ENCODE results near the gene CCDC6.

The CCDC6 gene

DNA sequence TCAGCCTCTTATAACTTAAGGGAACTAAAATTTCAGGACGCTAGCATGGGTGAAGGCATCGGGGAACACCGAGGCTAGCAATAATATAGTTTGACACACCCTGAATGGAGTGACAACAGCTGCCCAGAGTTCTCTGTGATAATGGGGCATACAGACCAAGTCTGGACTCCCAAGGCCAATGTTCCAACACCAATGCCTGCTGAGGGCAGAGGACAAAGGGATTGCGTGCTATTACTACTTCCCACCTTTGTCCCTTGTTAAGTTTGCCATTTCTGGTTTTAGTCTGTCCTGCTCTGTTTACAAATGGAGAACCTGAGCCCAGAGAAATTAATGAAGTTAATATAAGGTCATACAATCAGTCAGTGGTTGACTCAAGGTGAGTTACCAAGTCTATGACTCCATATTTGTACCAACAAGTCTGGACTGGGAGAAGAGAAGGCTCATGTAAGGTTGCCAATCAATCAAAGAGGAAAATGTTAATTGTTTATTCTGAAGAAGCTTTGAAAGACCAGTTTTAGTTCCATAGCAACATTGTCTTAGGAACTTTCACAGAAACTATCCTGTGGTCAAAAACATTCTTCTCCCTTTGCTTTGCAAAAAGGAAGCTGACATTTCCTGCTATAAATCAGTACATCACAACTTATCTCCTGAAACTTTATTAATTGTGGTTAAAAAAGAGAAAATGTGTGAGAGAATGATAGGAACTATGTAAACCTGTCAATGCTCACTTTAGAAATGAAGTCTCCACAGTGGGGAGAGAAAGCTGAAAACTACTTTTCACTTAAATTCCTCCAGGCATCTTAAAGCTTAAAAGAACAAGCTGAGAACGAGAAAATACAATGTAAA, 74.5 kb downstream of the CCDC6 start:
- peak; percentile 28 for DNase-seq (ENCODE audit: low read depth)
- TF ChIP-seq, protein P1, sequence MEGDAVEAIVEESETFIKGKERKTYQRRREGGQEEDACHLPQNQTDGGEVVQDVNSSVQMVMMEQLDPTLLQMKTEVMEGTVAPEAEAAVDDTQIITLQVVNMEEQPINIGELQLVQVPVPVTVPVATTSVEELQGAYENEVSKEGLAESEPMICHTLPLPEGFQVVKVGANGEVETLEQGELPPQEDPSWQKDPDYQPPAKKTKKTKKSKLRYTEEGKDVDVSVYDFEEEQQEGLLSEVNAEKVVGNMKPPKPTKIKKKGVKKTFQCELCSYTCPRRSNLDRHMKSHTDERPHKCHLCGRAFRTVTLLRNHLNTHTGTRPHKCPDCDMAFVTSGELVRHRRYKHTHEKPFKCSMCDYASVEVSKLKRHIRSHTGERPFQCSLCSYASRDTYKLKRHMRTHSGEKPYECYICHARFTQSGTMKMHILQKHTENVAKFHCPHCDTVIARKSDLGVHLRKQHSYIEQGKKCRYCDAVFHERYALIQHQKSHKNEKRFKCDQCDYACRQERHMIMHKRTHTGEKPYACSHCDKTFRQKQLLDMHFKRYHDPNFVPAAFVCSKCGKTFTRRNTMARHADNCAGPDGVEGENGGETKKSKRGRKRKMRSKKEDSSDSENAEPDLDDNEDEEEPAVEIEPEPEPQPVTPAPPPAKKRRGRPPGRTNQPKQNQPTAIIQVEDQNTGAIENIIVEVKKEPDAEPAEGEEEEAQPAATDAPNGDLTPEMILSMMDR (IDR thresholded peaks at IDR 0.05; ENCODE audit: control insufficient read depth, extremely low read depth, insufficient read depth): no peak
- H3K4me3 ChIP-seq (ENCODE audit: low read depth, low read length): no peak overlapping the region

DNA sequence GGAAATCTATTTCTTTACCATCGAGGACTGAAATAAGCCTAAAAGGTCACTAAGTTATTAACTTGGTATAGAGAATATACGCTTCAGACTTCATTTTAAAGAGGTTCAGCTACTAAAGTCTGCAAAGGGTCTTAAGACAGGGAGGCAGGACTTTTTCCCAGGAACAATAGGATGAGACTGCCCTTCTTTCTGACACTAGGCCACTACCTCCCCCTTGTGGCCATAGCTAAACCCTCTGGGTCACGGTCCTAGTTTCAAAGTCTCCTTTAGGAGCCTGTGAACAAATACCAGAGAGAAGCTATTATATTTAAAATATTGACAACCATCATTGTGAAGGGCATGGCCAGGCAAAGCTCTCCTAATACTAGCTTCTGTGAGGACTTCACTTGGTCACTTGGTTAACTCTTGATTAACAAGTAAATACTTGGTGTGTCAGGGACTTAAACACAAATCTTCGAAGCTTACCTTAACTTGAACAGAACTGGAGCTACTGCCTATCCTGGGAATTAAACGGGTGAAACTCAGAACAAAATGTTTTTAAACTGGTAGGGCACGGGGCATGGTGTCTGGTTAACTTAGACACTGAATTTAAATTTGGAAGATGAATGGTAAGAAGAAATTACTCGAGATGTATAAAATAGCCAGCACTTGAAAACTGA, 75.6 kb downstream of the CCDC6 start:
- H3K4me3 ChIP-seq (ENCODE audit: low read depth, low read length): no peak overlapping the region
- TF ChIP-seq, protein P1 (IDR thresholded peaks at IDR 0.05; ENCODE audit: control insufficient read depth, extremely low read depth, insufficient read depth): peak; percentile 78
- peak; percentile 32 for DNase-seq (ENCODE audit: low read depth)

DNA sequence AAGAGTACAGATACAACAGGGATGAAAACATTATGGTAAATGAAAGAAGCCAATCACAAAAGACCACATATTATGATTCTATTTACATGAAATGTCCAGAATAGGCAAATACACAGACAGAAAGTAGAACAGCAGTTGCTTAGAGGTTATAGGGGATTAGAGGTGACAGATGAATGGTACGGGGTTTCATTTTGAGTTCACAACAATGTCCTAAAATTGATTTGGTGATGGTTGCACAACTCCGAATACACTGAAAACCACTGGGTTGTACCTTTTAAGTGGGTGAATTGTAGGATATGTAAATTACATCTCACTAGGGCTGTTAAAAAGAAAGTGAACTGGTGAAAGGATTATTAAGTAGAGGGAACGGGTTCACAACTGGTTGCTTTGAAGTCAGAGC, 76.8 kb downstream of the CCDC6 start:
- TF ChIP-seq, protein P1 (IDR thresholded peaks at IDR 0.05; ENCODE audit: control insufficient read depth, extremely low read depth, insufficient read depth): no peak
- DNase-seq (ENCODE audit: low read depth): no peak
- H3K4me3 ChIP-seq (ENCODE audit: low read depth, low read length): no peak overlapping the region

DNA sequence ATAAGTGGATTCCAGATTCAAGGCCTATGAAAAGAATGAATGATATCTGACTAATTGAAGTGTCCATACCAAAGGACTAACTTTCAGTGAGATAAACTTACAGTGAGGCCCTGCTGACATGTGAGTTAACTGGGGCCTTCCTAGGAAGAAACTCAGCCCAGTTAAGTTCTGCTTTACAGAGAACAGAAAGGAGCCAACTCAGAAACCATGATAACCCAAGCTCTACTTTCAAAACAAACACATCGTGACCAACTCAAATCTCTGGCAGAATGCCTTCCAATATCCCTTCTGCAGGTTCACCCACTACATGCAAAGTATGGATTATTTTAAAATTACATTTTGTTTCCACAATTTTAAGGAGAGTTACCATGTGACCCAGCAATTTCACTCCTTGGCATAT, 77.3 kb downstream of the CCDC6 start:
- TF ChIP-seq, protein P1 (IDR thresholded peaks at IDR 0.05; ENCODE audit: control insufficient read depth, extremely low read depth, insufficient read depth): no peak
- no peak overlapping the region for H3K4me3 ChIP-seq (ENCODE audit: low read depth, low read length)
- no peak for DNase-seq (ENCODE audit: low read depth)

DNA sequence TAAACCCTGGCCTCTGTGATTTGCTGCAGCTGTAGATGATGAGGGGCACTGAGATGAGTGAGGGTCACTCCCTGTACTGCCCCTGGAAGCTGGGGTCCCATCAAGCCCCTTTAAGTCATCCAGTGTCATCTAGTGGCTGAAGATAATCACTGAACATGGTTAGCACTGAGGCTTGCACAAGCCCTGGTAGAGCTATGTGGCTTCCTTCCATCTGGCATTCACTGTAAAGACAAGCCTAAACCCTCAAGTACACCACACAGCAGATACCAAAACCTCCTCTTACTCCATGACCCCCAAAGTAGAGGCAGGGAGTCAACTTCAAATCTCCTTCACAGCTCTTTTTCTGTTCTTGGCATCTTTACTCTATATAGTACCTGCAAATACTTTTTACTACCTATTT, 80.4 kb downstream of the CCDC6 start:
- TF ChIP-seq, protein P1 (IDR thresholded peaks at IDR 0.05; ENCODE audit: control insufficient read depth, extremely low read depth, insufficient read depth): no peak
- no peak overlapping the region for H3K4me3 ChIP-seq (ENCODE audit: low read depth, low read length)
- no peak for DNase-seq (ENCODE audit: low read depth)

DNA sequence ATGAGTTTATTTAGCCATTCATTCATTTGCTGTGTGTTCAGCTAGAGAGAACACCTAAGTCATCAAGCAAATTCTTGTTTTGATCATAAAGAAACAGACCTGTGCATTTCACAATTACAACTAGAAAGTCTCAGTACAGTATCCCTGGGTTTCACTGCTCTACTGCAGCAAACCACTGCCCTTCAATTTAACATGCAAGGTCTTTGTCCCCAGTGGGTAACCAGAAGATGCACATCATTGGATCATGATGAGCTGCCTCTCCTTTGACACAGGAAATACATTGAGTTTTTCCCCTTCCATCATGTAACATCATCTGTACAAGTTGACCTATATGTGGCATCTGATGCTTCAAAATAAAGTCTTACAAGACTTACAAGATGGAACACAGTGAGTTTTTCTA, 82.6 kb downstream of the CCDC6 start:
- no peak for DNase-seq (ENCODE audit: low read depth)
- TF ChIP-seq, protein P1 (IDR thresholded peaks at IDR 0.05; ENCODE audit: control insufficient read depth, extremely low read depth, insufficient read depth): no peak
- H3K4me3 ChIP-seq (ENCODE audit: low read depth, low read length): no peak overlapping the region

Measured in LNCaP clone FGC (cell line).